Peyer's patch (tissue), 4 donors: ENCODE results near the gene CKAP2L.

Source experiments
- POLR2A ChIP-seq, 2 donors: fragments of 450-650 bp; IDR thresholded peaks; one replicate each; pipeline ENCODE4 v1.5.1; 2017; ENCODE audit warnings: antibody characterized with exemption in 2 of 2, mild to moderate bottlenecking in 2 of 2, moderate library complexity in 2 of 2
- TF ChIP-seq, protein P1 (sequence below), 6 experiments: fragments of 450-650 bp in 4 of 6; fragments of 200-600 bp in 2 of 6; sonication (generic) in 1 of 6; IDR thresholded peaks; one replicate each; pipeline ENCODE4 v1.5.1; 2017 to 2019; ENCODE audit warnings: antibody characterized with exemption in 6 of 6, mild to moderate bottlenecking in 3 of 6, moderate library complexity in 1 of 6

DNA sequence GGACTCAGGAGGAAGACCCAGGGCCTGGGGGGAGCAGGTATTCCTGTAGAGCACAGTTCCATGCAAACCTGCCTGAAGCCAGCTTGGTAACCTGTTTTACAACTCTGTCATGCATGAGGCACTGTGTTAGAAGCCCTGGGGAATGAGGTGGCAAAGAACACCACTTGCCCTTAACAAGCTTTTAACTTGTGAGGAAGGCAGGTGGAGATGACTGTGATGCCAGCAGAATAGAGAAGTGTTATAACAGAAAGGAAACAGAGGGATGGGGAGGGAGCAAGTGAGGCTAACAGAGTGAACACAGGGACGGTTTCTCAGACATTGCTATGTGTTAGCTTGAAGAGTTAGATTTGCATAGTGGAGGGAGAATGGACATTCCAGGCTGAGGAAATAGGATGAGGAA is 31.4 kb upstream of the CKAP2L start:
- no peak for TF ChIP-seq POLR2A (IDR thresholded peaks at IDR 0.05)
- TF ChIP-seq, protein P1, sequence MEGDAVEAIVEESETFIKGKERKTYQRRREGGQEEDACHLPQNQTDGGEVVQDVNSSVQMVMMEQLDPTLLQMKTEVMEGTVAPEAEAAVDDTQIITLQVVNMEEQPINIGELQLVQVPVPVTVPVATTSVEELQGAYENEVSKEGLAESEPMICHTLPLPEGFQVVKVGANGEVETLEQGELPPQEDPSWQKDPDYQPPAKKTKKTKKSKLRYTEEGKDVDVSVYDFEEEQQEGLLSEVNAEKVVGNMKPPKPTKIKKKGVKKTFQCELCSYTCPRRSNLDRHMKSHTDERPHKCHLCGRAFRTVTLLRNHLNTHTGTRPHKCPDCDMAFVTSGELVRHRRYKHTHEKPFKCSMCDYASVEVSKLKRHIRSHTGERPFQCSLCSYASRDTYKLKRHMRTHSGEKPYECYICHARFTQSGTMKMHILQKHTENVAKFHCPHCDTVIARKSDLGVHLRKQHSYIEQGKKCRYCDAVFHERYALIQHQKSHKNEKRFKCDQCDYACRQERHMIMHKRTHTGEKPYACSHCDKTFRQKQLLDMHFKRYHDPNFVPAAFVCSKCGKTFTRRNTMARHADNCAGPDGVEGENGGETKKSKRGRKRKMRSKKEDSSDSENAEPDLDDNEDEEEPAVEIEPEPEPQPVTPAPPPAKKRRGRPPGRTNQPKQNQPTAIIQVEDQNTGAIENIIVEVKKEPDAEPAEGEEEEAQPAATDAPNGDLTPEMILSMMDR (IDR thresholded peaks at IDR 0.05) = no peak
